GM21717 (cell line): Measurements from ENCODE around the gene NDFIP1.
A peak's percentile ranks its signal among the peaks of the same experiment; 100 is the strongest.
"Not testable (repeated sequence)": the region's sequence is repeated elsewhere in the genome, so short reads cannot be mapped to it uniquely, and the experiment has no call there.

Experiments used
- ATAC-seq: cut with Tn5 transposase; IDR thresholded peaks from one replicate; pipeline ENCODE4 v1.9.1; 2021; ENCODE audit warnings: mild to moderate bottlenecking, moderate library complexity; ENCODE audit not compliant: unreplicated experiment

The NDFIP1 gene

GRCh38 chr5:142108432-142109330 is at the start of gene NDFIP1:
Gene NDFIP1 (plus strand): TSS chr5:142108779. CDS start chr5:142108975, 196 bp downstream.
- peak; percentile 96 for ATAC-seq

GRCh38 chr5:142059304-142059940 is 49.2 kb upstream of the NDFIP1 start:
- no peak for ATAC-seq

GRCh38 chr5:142063376-142063775 is 45.2 kb upstream of the NDFIP1 start:
- ATAC-seq = no peak

GRCh38 chr5:142063878-142064331 is 44.7 kb upstream of the NDFIP1 start:
- ATAC-seq = no peak

GRCh38 chr5:142065273-142065672 is 43.3 kb upstream of the NDFIP1 start:
- ATAC-seq = no peak

GRCh38 chr5:142069606-142070399 is 38.8 kb upstream of the NDFIP1 start:
- ATAC-seq = no peak

- ATAC-seq = no peak
These were observed 37.8 kb upstream of the NDFIP1 start for GRCh38 chr5:142070734-142071133.

GRCh38 chr5:142072488-142072887 is 36.1 kb upstream of the NDFIP1 start:
- no peak for ATAC-seq

GRCh38 chr5:142073362-142073988 is 35.1 kb upstream of the NDFIP1 start:
- ATAC-seq = no peak

GRCh38 chr5:142074006-142074405 is 34.6 kb upstream of the NDFIP1 start:
- ATAC-seq = no peak

- no peak for ATAC-seq
These were observed 30.4 kb upstream of the NDFIP1 start for GRCh38 chr5:142078221-142078620.

- ATAC-seq = no peak
These were observed 29.9 kb upstream of the NDFIP1 start for GRCh38 chr5:142078706-142079105.

- ATAC-seq = no peak
These were observed 29.3 kb upstream of the NDFIP1 start for GRCh38 chr5:142079306-142079721.

GRCh38 chr5:142080248-142080647 is 28.3 kb upstream of the NDFIP1 start:
- no peak for ATAC-seq

GRCh38 chr5:142082182-142082781 is 26.3 kb upstream of the NDFIP1 start:
- ATAC-seq = no peak

GRCh38 chr5:142086229-142086628 is 22.4 kb upstream of the NDFIP1 start:
- ATAC-seq = no peak

- ATAC-seq = no peak
These were observed 21.9 kb upstream of the NDFIP1 start for GRCh38 chr5:142086679-142087078.

- ATAC-seq = no peak
These were observed 20.5 kb upstream of the NDFIP1 start for GRCh38 chr5:142087920-142088679.

GRCh38 chr5:142088855-142089479 is 19.6 kb upstream of the NDFIP1 start:
- ATAC-seq = not testable (repeated sequence)
